H1 (cell line): ENCODE results near the gene RCAN2. TPM values are rescaled to one million over a fixed set of nuclear protein-coding genes. Genes with fewer than 3 reads are reported as not detected.

Experiments
- CTCF ChIA-PET: fragments of 300-600 bp; sonication (Branson Sonifier 250); formaldehyde crosslinking; loops from one replicate; lab custom pipeline; 2021; ENCODE audit not compliant: partially characterized antibody; lab: Charles Lee
- POLR2A ChIA-PET: fragments of 300-600 bp; sonication (Branson Sonifier 250); formaldehyde crosslinking; loops from one replicate; lab custom pipeline; 2021; ENCODE audit warnings: inconsistent platforms; ENCODE audit not compliant: partially characterized antibody; lab: Charles Lee
- DNase-seq, 2 experiments: peaks; one replicate each; pipeline versions ENCODE4 v3.0.0 to v3.0.0-alpha.2; 2010 to 2022; ENCODE audit warnings: low spot score in 2 of 2, low read depth in 1 of 2, mixed read lengths in 1 of 2
- FAIRE-seq: peaks from 2 replicates; lab custom pipeline; 2011; peaks lifted over from hg19 to GRCh38; lab: Jason Lieb, UNC
- H2AFZ ChIP-seq: 2 replicates; pipeline ENCODE4 v1.8.1; 2012; ENCODE audit warnings: low read length, inconsistent platforms
- H2AK5ac ChIP-seq: 2 replicates; pipeline ENCODE4 v1.6.1; 2013; ENCODE audit warnings: low read depth, low read length
- H2BK120ac ChIP-seq: replicated peaks from 2 replicates; pipeline ENCODE3; 2013; ENCODE audit warnings: low read depth, low read length, inconsistent platforms
- H2BK12ac ChIP-seq: 2 replicates; pipeline ENCODE4 v1.6.1; 2013; ENCODE audit warnings: low read depth, low read length
- H2BK15ac ChIP-seq: 2 replicates; pipeline ENCODE4 v1.6.1; 2013; ENCODE audit warnings: low read length
- H2BK20ac ChIP-seq: 2 replicates; pipeline ENCODE4 v1.6.1; 2013; ENCODE audit warnings: low read length
- H2BK5ac ChIP-seq: 2 replicates; pipeline ENCODE4 v1.6.1; 2013; ENCODE audit warnings: low read depth, low read length
- H3K14ac ChIP-seq: 2 replicates; pipeline ENCODE4 v1.6.1; 2013; ENCODE audit warnings: inconsistent platforms; ENCODE audit not compliant: insufficient read length
- H3K18ac ChIP-seq: 2 replicates; pipeline ENCODE4 v1.6.1; 2013; ENCODE audit warnings: low read length; ENCODE audit errors: extremely low read depth
- H3K23ac ChIP-seq: 2 replicates; pipeline ENCODE4 v1.6.1; 2013; ENCODE audit warnings: inconsistent platforms; ENCODE audit not compliant: insufficient read length
- H3K23me2 ChIP-seq: 2 replicates; pipeline ENCODE4 v1.6.1; 2013; ENCODE audit warnings: low read depth, low read length
- H3K27ac ChIP-seq: 2 replicates; pipeline ENCODE4 v1.6.1; 2011; ENCODE audit warnings: low read depth, low read length, inconsistent platforms
- H3K27me3 ChIP-seq, 4 experiments: replicated peaks in 1 of 4; 1 replicate in 1 of 4; 2 replicates in 3 of 4; pipeline versions ENCODE4 v1.6.1 to v1.8.1; 2011 to 2013; ENCODE audit warnings: low read length in 3 of 4, mild to moderate bottlenecking in 3 of 4, inconsistent platforms in 2 of 4, mixed read lengths in 2 of 4, moderate library complexity in 1 of 4; ENCODE audit not compliant: control insufficient read depth in 3 of 4, insufficient read depth in 3 of 4; ENCODE audit errors: extremely low read depth in 1 of 4
- H3K36me3 ChIP-seq, 4 experiments: 2 replicates each; pipeline versions ENCODE4 v1.6.1 to v1.8.1; 2011 to 2013; ENCODE audit warnings: mild to moderate bottlenecking in 4 of 4, low read length in 3 of 4, moderate library complexity in 2 of 4, control low read depth in 1 of 4, inconsistent platforms in 1 of 4; ENCODE audit not compliant: insufficient read depth in 4 of 4, control insufficient read depth in 2 of 4
- H3K4ac ChIP-seq: replicated peaks from 2 replicates; pipeline ENCODE3; 2013; ENCODE audit warnings: low read length, low read depth, mixed read lengths, inconsistent platforms; ENCODE audit not compliant: insufficient read length
- H3K4me1 ChIP-seq, 4 experiments: replicated peaks in 1 of 4; 1 replicate in 1 of 4; 2 replicates in 3 of 4; pipeline versions ENCODE4 v1.6.1 to v1.8.1; 2011 to 2013; ENCODE audit warnings: low read length in 3 of 4, inconsistent platforms in 2 of 4, mixed read lengths in 1 of 4; ENCODE audit not compliant: insufficient read depth in 4 of 4, control insufficient read depth in 3 of 4
- H3K4me2 ChIP-seq, 2 experiments: 2 replicates each; pipeline versions ENCODE4 v1.6.1 to v1.8.1; 2011 to 2013; ENCODE audit warnings: low read depth in 2 of 2, low read length in 2 of 2, control low read depth in 1 of 2, inconsistent platforms in 1 of 2, mild to moderate bottlenecking in 1 of 2; ENCODE audit not compliant: insufficient read depth in 1 of 2
- H3K4me3 ChIP-seq, 4 experiments: fragments of 200-600, 300-600 bp in 1 of 4; sonication (generic), shearing (Covaris generic), sonication (Bioruptor Twin) in 1 of 4; 2 replicates each; pipeline versions ENCODE4 v1.5.1 to v1.8.1; 2011 to 2016; ENCODE audit warnings: low read length in 4 of 4, low read depth in 3 of 4, control low read depth in 2 of 4, inconsistent platforms in 2 of 4, mild to moderate bottlenecking in 2 of 4, mixed read lengths in 1 of 4, moderate library complexity in 1 of 4; ENCODE audit not compliant: insufficient read depth in 2 of 4; ENCODE audit errors: extremely low read depth in 1 of 4
- H3K56ac ChIP-seq: replicated peaks from 2 replicates; pipeline ENCODE3; 2013; ENCODE audit warnings: low read depth, mild to moderate bottlenecking, mixed read lengths, low read length, inconsistent platforms; ENCODE audit not compliant: insufficient read length
- H3K79me1 ChIP-seq: 2 replicates; pipeline ENCODE4 v1.6.1; 2013; ENCODE audit warnings: low read depth, low read length, control low read depth
- H3K79me2 ChIP-seq, 2 experiments: 2 replicates each; pipeline versions ENCODE4 v1.6.1 to v1.8.1; 2012 to 2013; ENCODE audit warnings: low read length in 2 of 2, mild to moderate bottlenecking in 2 of 2, inconsistent platforms in 1 of 2; ENCODE audit not compliant: insufficient read depth in 2 of 2, control insufficient read depth in 1 of 2
- H3K9ac ChIP-seq, 4 experiments: replicated peaks in 1 of 4; 1 replicate in 1 of 4; 2 replicates in 3 of 4; pipeline versions ENCODE4 v1.6.1 to v1.8.1; 2011 to 2013; ENCODE audit warnings: low read depth in 3 of 4, low read length in 3 of 4, control low read depth in 2 of 4, mild to moderate bottlenecking in 2 of 4, moderate library complexity in 2 of 4, inconsistent platforms in 1 of 4; ENCODE audit errors: extremely low read depth in 1 of 4
- H3K9me3 ChIP-seq, 2 experiments: 2 replicates each; pipeline versions ENCODE4 v1.6.1 to v1.8.1; 2012 to 2013; ENCODE audit warnings: mild to moderate bottlenecking in 2 of 2, moderate library complexity in 2 of 2, control low read depth in 1 of 2, inconsistent platforms in 1 of 2, low read depth in 1 of 2, low read length in 1 of 2, mixed read lengths in 1 of 2; ENCODE audit not compliant: insufficient read depth in 2 of 2
- H4K20me1 ChIP-seq, 2 experiments: replicated peaks in 1 of 2; 2 replicates each; pipeline versions ENCODE3 to v1.8.1; 2011 to 2013; ENCODE audit warnings: inconsistent platforms in 2 of 2, low read length in 2 of 2, mild to moderate bottlenecking in 1 of 2; ENCODE audit not compliant: insufficient read depth in 2 of 2, control insufficient read depth in 1 of 2
- H4K5ac ChIP-seq: 2 replicates; pipeline ENCODE4 v1.6.1; 2013; ENCODE audit warnings: low read length, low read depth, mixed read lengths, inconsistent platforms; ENCODE audit not compliant: insufficient read length
- H4K8ac ChIP-seq: 2 replicates; pipeline ENCODE4 v1.8.0; 2013; ENCODE audit warnings: mild to moderate bottlenecking, moderate library complexity, low read length, inconsistent platforms; ENCODE audit not compliant: insufficient read depth; ENCODE audit errors: extremely low read depth
- H4K91ac ChIP-seq: replicated peaks from 2 replicates; pipeline ENCODE3; 2013; ENCODE audit warnings: low read length, mixed read lengths, inconsistent platforms; ENCODE audit not compliant: insufficient read length
- MAFK ChIP-seq: IDR thresholded peaks from 2 replicates; pipeline ENCODE4 v1.6.1; 2012; ENCODE audit warnings: low read depth, mild to moderate bottlenecking, improper control_type of control experiment, low read length
- RXRA ChIP-seq: IDR thresholded peaks from 2 replicates; pipeline ENCODE4 v1.6.1; 2011; ENCODE audit warnings: low read depth, mild to moderate bottlenecking, low read length, moderate library complexity; ENCODE audit not compliant: insufficient read depth
- SIRT6 ChIP-seq: IDR thresholded peaks from one replicate; pipeline ENCODE4 v1.7.1; 2012; ENCODE audit warnings: low read length, inconsistent platforms
- WGBS, 2 experiments: shearing (Covaris generic) in 1 of 2; methylation state at CpG; one replicate each; pipeline versions ENCODE4 v1.1.6 to v1.1.7; 2013 to 2015; ENCODE audit warnings: low lambda C conversion rate in 2 of 2, mixed read lengths in 2 of 2, inconsistent platforms in 1 of 2, low coverage in 1 of 2, missing lambda C conversion rate in 1 of 2; ENCODE audit not compliant: insufficient replicate concordance in 2 of 2, insufficient coverage in 1 of 2, insufficient read length in 1 of 2; ENCODE audit errors: extremely low coverage in 1 of 2, missing lambda C conversion rate in 1 of 2; 5-methylcytosine and 5-hydroxymethylcytosine counted together
- polyA plus RNA-seq, 7 experiments: library from polyadenylated mRNA; depleted of rRNA in 3 of 7; stranded (reverse) in 5 of 7; unstranded in 2 of 7; fragments of >200 nt in 5 of 7; fragments of 200-250 nt in 2 of 7; gene quantifications; 1 replicate in 5 of 7; 2 replicates in 1 of 7; 4 replicates in 1 of 7; pipeline versions ENCODE4 v1.2.1 to v1.2.3, GENCODE V29; 2011 to 2013; ENCODE audit warnings: missing spikeins in 2 of 7, mixed read lengths in 2 of 7
- total RNA-seq: library from RNA; stranded (reverse); fragmentation: NEBNext Ultra II Directional; extraction: Animal tissue kit (Norgen Biotek cat#: 25700); gene quantifications from 2 replicates; pipeline ENCODE4 v1.2.1, GENCODE V29; 2021

RCAN2 gene
- total and polyA plus RNA-seq, 2 of the 8 experiments (the other 6 are each of a cell fraction or from before 2014, with no cell fraction given), result 5.0 to 8.5 TPM

DNA sequence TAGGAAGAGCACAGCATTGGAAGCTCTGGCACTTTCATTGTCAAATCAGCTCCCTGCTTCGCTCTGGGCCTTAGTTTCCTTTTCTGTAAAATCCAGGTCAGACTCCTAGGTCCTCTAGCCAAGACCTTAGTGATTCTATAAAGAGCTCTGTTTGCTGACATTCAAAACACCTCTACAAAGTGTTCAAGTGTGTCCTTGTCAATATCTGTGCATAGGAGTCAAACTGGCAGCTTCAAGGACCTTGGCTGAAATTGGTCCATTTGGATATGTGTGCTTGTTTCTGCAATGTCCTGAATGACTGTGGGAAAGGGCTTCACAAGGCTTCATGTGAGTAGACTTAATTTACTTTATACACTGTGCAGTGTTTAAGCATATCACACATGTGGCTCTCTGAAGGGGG lies 246.6 kb downstream of the RCAN2 start:
- H3K56ac ChIP-seq, result no peak overlapping the region
- no peaks in the 10 kb centered on the region for H3K9me3 ChIP-seq
- TF ChIP-seq SIRT6 (no peak), RXRA (no peak), MAFK (no peak)
- no peak overlapping the region for H2BK5ac ChIP-seq
- no peak overlapping the region for H3K14ac ChIP-seq
- no peak overlapping the region for H2BK15ac ChIP-seq
- H3K9ac ChIP-seq, result no peak overlapping the region
- no peak overlapping the region for H2AK5ac ChIP-seq
- no peak overlapping the region for H3K18ac ChIP-seq
- POLR2A ChIA-PET, result interaction anchor here (1.1 kb wide), 1 partner anchor 155 kb away, joined by 3 read pairs; no protein-coding TSS in a partner anchor
- H2BK20ac ChIP-seq, result no peak overlapping the region
- H4K20me1 ChIP-seq, result no peaks in the 10 kb centered on the region
- no peak overlapping the region for H3K4me2 ChIP-seq
- no peak overlapping the region for H3K4me3 ChIP-seq
- H3K79me2 ChIP-seq, result no peaks in the 10 kb centered on the region
- WGBS, 2 experiments, result 89% methylated on average over 1 of the region's 1 CpG; no CpG with 5 or more reads in 1 of the 2 experiments
- CTCF ChIA-PET, result interaction anchor here (0.5 to 2.1 kb wide), 5 partner anchors 17 to 1069 kb away, joined by 3 to 13 read pairs (median 3); no protein-coding TSS in a partner anchor
- DNase-seq (no peak), FAIRE-seq (no peak)
- H2AFZ ChIP-seq, result no peak overlapping the region
- no peak overlapping the region for H4K5ac ChIP-seq
- no peaks in the 10 kb centered on the region for H3K4me1 ChIP-seq
- no peak overlapping the region for H4K91ac ChIP-seq
- no peak overlapping the region for H3K4ac ChIP-seq
- no peaks in the 10 kb centered on the region for H3K23me2 ChIP-seq
- H3K36me3 ChIP-seq, result no peaks in the 10 kb centered on the region
- no peak overlapping the region for H3K27ac ChIP-seq
- no peak overlapping the region for H3K23ac ChIP-seq
- no peak overlapping the region for H2BK12ac ChIP-seq
- H4K8ac ChIP-seq, result no peak overlapping the region
- no peak overlapping the region for H2BK120ac ChIP-seq
- no peaks in the 10 kb centered on the region for H3K79me1 ChIP-seq
- no peaks in the 10 kb centered on the region for H3K27me3 ChIP-seq
